ENCODE measurements around the gene ABCC4. TPM values are rescaled to one million over a fixed set of nuclear protein-coding genes. Genes with fewer than 3 reads are reported as not detected.
A peak's percentile ranks its signal among the peaks of the same experiment; 100 is the strongest.

Gene ABCC4
- total RNA-seq, 1 donor from 2014 or later = 4.0 TPM

GRCh38 chr13:95098916-95099315, 202.3 kb downstream of the ABCC4 start:
- Mint-ChIP-seq H3K36me3 (ENCODE audit: unreplicated experiment) (peaks cover 6% of the 10 kb centered on the region), H3K27ac (ENCODE audit: unreplicated experiment) (peak overlapping the region; percentile 61), H3K4me3 (ENCODE audit: unreplicated experiment) (no peak overlapping the region), H3K27me3 (ENCODE audit: unreplicated experiment) (no peaks in the 10 kb centered on the region), H3K9me3 (ENCODE audit: unreplicated experiment) (peaks cover 19% of the 10 kb centered on the region), H3K4me1 (ENCODE audit: unreplicated experiment) (peaks cover 26% of the 10 kb centered on the region)
- TF ChIP-seq, protein P1, sequence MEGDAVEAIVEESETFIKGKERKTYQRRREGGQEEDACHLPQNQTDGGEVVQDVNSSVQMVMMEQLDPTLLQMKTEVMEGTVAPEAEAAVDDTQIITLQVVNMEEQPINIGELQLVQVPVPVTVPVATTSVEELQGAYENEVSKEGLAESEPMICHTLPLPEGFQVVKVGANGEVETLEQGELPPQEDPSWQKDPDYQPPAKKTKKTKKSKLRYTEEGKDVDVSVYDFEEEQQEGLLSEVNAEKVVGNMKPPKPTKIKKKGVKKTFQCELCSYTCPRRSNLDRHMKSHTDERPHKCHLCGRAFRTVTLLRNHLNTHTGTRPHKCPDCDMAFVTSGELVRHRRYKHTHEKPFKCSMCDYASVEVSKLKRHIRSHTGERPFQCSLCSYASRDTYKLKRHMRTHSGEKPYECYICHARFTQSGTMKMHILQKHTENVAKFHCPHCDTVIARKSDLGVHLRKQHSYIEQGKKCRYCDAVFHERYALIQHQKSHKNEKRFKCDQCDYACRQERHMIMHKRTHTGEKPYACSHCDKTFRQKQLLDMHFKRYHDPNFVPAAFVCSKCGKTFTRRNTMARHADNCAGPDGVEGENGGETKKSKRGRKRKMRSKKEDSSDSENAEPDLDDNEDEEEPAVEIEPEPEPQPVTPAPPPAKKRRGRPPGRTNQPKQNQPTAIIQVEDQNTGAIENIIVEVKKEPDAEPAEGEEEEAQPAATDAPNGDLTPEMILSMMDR (IDR thresholded peaks at IDR 0.05) = no peak
- no peak for DNase-seq (ENCODE audit: extremely low spot score, unreplicated experiment)

DNA sequence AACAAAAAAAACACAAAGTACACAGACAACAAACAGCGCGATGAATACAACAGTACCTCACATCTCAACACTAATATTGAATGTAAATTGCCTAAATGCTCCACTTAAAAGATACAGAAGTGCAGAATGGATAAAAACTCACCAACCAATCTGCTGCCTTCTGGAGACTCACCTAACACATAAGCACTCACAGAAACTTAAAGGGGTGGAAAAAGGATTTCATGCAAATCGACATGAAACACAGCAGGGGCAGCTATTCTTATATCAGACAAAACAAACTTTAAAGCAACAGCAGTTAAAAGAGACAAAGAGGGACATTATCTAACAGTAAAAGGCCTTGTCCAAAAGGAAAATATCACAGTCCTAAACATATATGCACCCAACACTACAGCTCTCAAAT, 209.5 kb downstream of the ABCC4 start:
- H3K36me3 Mint-ChIP-seq (ENCODE audit: unreplicated experiment) = peaks cover 6% of the 10 kb centered on the region
- no peak overlapping the region for H3K27ac Mint-ChIP-seq (ENCODE audit: unreplicated experiment)
- H3K9me3 Mint-ChIP-seq (ENCODE audit: unreplicated experiment) = peaks cover 21% of the 10 kb centered on the region
- no peak for DNase-seq (ENCODE audit: extremely low spot score, unreplicated experiment)
- TF ChIP-seq, protein P1 (IDR thresholded peaks at IDR 0.05) = no peak
- no peak overlapping the region for H3K4me3 Mint-ChIP-seq (ENCODE audit: unreplicated experiment)
- H3K27me3 Mint-ChIP-seq (ENCODE audit: unreplicated experiment) = no peaks in the 10 kb centered on the region
- peaks cover 9% of the 10 kb centered on the region for H3K4me1 Mint-ChIP-seq (ENCODE audit: unreplicated experiment)

DNA sequence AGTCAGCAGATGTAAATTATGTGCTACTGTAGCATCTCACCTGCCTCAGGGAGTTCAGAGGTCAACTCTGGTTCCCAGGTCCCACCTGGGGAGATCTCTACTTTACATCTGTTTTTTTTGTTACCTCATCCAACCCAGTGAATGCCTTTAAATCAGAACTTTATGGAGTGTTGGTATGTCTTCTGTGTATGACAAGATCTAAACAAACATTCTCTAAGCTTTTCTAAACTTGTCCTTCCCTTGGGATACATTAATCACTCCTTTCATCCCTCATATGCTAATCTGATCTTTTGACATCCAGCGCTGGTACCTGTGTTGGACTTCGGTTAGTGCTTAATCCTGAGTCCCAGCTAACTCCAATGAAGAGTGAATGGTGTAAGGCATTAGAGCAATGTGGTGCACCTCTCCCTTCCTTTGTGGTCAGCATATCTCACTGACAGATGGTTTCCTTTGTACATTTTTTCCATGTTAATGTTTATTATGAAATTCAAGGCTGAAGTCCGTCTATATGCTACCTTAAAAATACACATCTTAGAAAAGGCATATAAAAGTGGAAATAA, 213.4 kb downstream of the ABCC4 start:
- no peak overlapping the region for H3K27ac Mint-ChIP-seq (ENCODE audit: unreplicated experiment)
- H3K9me3 Mint-ChIP-seq (ENCODE audit: unreplicated experiment) = peaks cover 10% of the 10 kb centered on the region
- no peaks in the 10 kb centered on the region for H3K27me3 Mint-ChIP-seq (ENCODE audit: unreplicated experiment)
- DNase-seq (ENCODE audit: extremely low spot score, unreplicated experiment) = no peak
- peaks cover 6% of the 10 kb centered on the region for H3K36me3 Mint-ChIP-seq (ENCODE audit: unreplicated experiment)
- H3K4me3 Mint-ChIP-seq (ENCODE audit: unreplicated experiment) = no peak overlapping the region
- H3K4me1 Mint-ChIP-seq (ENCODE audit: unreplicated experiment) = peaks cover 9% of the 10 kb centered on the region
- TF ChIP-seq, protein P1 (IDR thresholded peaks at IDR 0.05) = no peak

GRCh38 chr13:95086761-95087160, 214.5 kb downstream of the ABCC4 start:
- Mint-ChIP-seq H3K9me3 (ENCODE audit: unreplicated experiment) (peaks cover 3% of the 10 kb centered on the region), H3K27ac (ENCODE audit: unreplicated experiment) (no peak overlapping the region), H3K36me3 (ENCODE audit: unreplicated experiment) (peaks cover 2% of the 10 kb centered on the region), H3K4me1 (ENCODE audit: unreplicated experiment) (peaks cover 9% of the 10 kb centered on the region), H3K27me3 (ENCODE audit: unreplicated experiment) (no peaks in the 10 kb centered on the region), H3K4me3 (ENCODE audit: unreplicated experiment) (no peak overlapping the region)
- TF ChIP-seq, protein P1 (IDR thresholded peaks at IDR 0.05) = no peak
- DNase-seq (ENCODE audit: extremely low spot score, unreplicated experiment) = no peak

- no peaks in the 10 kb centered on the region for H3K27me3 Mint-ChIP-seq (ENCODE audit: unreplicated experiment)
- no peak overlapping the region for H3K4me3 Mint-ChIP-seq (ENCODE audit: unreplicated experiment)
- H3K27ac Mint-ChIP-seq (ENCODE audit: unreplicated experiment) = no peak overlapping the region
Observed at GRCh38 chr13:95083758-95084157, 217.5 kb downstream of the ABCC4 start.

More at GRCh38 chr13:95083758-95084157, 217.5 kb downstream of the ABCC4 start:
- DNase-seq (ENCODE audit: extremely low spot score, unreplicated experiment) = no peak
- H3K9me3 Mint-ChIP-seq (ENCODE audit: unreplicated experiment) = no peaks in the 10 kb centered on the region
- H3K4me1 Mint-ChIP-seq (ENCODE audit: unreplicated experiment) = peaks cover 9% of the 10 kb centered on the region
- TF ChIP-seq, protein P1 (IDR thresholded peaks at IDR 0.05) = no peak
- H3K36me3 Mint-ChIP-seq (ENCODE audit: unreplicated experiment) = no peaks in the 10 kb centered on the region

All from osteocyte (in vitro differentiated cells).